HG03439 (cell line): ENCODE results near the gene PWWP2B.
"Not testable (repeated sequence)": the region's sequence is repeated elsewhere in the genome, so short reads cannot be mapped to it uniquely, and the experiment has no call there.

Experiments used
- ATAC-seq: cut with Tn5 transposase; IDR thresholded peaks from one replicate; pipeline ENCODE4 v1.9.1; 2021; ENCODE audit warnings: mild to moderate bottlenecking, moderate library complexity; ENCODE audit not compliant: unreplicated experiment

PWWP2B gene

DNA sequence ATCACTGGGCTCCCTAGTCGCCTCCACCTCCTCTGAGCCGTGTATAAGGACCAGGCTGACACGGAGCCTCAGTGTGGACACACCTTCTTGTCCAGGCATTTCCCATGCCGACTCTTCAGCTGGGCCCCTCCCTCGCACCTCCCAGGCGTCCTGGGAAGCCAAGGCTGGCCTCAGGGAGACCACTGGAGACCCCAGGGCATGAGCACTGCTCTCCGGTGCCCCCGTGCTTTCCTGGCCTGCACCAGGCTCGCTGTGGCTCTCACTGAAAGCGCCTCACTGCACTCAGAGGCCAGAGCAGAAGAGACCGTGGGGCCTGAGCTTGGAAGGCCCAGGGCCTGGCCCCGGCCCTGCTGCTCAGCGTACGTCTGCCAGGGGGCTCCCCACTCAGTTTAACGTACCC, 33.6 kb upstream of the PWWP2B start:
- no peak for ATAC-seq

DNA sequence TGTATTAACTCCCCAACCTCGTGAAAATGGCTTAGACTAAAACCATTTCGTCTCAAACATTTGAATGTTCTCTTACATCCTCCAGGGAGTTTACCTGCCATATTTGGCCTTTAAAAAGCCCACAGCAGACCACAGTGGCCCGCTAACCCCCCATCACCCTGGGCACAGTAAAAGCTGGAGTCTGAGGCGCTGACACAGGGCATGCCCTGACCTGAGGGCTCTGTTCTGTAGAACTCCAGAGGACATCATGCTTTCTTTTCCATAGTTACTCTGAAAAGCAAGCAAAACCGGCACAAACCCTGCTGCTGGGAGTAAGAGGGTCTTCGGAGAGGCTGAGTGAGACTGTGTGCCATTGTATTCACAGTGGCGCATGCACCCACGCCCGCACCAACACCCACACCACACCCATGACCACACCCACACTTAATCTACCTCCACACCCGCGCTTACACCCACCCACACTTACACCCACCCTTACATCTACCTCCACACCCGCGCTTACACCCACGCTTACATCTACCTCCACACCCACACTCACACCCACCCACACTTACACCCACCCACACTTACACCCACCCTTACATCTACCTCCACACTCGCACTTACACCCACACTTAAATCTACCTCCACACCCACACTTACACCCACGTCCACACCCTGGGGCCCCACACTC, 32.9 kb upstream of the PWWP2B start:
- ATAC-seq = no peak

DNA sequence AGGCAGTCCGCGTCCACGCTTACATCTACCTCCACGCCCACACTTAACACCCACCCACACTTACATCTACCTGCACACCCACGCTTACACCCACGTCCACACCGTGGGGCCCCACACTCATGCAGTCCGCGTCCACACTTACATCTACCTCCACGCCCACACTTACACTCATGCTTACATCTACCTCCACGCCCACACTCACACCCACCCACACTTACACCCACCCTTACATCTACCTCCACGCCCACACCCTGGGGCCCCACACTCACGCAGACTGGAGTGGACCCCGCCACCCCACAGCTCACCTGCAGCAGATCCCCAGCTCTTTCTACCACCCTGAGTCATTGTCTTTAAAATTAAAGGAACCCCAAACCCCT, 32.4 kb upstream of the PWWP2B start:
- no peak for ATAC-seq

DNA sequence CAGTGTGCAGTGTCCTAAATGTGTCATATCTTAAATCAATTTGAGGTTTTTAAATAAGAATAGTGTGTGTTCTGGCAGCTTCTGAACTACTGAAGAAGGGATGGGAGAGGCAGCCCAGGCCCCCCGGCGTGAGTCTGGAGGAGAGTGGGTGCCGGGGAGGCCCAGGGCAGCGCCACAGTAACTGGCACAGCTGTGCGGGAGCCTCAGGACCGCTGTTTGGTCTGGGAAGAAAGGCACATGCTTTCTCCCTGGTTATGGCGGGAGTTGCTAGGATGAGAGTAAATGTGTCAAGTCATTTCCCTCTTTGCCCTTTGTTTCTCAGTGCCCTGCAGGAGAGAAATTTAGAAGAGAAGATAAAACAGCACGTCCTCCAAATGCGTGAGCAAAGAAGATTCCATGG, 31.9 kb upstream of the PWWP2B start:
- no peak for ATAC-seq

DNA sequence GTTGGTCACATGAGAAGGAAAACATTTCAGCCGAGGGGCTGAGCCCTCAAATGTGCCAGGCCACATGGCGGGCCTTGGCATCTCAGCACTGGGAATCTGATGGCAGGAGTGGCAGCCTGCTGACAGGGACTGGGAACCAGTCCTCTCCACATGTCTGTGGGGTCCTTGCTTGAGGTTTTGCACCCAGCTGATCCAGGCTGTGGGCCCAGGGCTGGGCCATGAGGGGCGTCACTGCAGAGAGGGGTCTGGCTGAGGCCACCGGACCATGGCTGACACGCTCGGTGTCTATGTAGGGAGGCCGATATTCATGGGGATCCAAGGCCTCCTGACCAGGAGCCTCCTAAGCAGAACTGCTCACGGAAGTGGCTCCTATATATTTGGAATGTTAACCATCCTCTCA, 31.0 kb upstream of the PWWP2B start:
- no peak for ATAC-seq

DNA sequence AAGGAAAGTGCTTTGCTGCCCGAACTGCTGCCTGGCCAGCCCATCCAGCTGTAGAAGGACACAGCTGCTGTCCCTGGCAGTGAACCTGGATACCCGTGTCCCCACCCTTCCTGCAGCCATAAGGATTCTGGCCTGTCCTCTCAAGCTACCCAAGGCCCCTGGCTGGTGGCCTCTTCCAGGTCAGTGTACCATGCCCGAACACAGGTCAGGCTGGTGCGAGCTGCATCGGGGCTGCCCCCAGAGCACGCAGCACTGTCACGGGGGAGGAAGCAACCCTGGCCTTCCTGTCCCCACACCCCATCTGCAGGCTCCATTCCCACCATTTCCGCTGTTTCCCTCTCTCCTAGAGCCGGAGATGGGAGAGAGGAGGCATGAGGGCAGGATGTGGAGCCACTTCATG, 30.5 kb upstream of the PWWP2B start:
- ATAC-seq = no peak

DNA sequence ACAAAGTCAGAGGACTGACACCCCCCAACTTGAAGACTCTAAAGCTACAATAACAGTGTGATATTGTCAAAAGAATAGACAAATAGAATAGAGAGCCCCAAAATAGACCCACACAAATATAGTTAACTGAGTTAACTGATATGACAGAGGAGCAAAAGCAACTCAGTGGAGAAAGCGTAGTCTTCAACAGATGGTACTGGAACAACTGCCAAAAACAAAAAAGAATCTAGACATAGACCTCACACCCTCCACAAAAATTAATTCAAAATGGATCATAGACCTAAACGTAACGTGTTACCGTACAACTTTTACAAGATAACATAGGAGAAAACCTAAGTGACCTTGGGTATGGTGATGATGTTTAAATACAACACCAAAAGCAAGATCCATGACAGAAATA, 28.6 kb upstream of the PWWP2B start:
- ATAC-seq = no peak

DNA sequence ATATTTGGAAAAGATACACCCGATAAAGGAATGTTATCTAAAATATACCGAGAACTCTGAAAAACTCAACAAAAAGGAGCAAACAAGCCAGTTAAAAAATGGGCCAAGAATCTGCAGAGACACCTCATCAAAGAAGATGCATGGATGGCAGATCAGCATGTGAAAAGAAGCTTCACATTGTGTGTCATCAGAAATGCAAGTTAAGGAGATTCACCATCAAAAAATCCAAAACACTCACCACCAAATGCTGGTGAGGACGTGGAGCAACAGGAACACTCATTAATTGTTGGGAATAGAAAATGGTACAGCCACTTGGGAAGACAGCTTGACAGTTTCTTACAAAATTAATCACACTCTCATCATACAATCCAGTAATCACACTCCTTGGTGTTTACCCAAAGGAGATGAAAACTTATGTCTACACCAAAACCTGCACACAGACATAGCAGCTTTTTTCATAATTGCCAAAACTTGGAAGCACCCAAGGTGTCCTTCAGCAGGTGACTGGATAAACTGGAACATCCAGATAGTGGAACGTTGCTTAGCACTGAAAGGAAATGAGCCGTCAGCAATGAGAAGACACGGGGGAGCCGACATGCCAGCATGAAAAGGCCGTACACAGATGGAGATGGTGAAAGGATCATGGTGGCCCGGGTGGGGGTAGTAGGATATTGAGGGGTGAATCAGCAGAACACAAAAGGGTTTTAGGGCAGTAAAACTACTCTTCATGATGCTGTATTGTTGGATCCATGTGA, 27.9 kb upstream of the PWWP2B start:
- no peak for ATAC-seq

DNA sequence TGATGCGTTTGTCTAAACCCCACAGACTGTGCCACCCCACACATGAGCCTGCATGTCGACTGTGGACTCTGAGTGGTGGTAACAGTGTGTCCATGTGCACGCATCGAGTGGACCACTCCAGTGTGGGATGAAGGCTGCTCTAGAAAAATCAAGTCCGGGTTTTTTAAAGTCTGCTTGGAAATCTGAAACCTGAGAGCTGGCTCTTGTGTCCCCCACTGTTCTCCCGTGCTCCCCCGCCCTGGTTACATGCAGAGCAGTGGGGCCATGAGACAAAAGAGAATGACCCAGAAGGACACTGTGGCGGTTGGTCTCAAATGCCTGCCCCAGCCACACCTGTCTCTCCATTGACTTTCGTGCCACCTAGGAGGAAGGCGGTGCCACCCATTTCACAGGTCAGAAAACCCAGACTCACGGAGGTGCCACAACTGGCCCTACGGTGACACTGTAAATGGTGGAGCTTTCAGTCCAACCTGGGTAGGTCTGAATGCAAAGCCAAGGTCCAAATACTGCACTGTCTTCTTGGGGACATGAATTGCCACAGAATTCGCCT, 27.3 kb upstream of the PWWP2B start:
- ATAC-seq = no peak

DNA sequence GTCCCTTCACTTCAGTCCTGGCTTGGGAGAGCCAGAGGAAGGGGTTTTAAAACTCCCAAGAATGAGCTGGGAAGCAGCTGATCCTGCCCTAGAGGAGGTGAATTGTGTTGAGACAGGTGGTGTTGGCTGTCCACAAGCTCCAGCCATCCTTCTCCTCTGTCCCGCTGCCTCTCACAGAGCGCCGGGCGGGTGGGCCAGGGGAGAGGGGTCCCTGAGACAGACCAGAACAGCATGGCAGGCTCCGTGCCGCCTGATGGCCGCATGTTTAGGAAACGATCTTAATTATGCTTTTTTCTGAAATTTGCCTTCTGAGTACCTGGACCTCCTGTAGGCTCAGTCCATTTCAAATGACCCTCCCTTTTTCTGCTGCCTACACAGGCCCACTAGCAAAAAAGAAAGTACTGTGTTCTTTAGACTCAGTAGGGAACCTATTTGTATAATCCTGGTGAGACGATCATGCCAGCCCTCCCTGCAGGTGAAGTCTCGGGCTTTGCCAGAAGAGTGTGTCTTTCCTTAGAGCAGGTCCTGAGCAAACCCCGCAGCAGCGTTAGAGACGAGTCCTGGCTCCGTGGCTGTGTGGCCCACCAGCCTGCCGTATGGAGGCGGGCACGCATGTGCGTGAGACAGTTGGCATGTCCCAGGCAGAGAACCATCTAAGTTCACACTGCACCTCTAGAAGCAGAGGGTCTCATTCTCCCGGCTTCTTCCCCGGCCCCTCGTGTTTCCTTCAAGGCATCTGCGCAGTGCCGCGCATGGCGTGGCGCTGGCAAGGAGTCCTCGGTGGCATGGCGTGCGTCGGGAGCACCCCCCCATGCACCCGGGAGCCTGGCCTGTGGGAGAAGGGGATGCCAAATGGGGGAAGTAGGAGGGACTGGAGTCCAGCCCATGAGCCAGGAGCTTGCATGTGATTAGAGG, 26.3 kb upstream of the PWWP2B start:
- no peak for ATAC-seq

DNA sequence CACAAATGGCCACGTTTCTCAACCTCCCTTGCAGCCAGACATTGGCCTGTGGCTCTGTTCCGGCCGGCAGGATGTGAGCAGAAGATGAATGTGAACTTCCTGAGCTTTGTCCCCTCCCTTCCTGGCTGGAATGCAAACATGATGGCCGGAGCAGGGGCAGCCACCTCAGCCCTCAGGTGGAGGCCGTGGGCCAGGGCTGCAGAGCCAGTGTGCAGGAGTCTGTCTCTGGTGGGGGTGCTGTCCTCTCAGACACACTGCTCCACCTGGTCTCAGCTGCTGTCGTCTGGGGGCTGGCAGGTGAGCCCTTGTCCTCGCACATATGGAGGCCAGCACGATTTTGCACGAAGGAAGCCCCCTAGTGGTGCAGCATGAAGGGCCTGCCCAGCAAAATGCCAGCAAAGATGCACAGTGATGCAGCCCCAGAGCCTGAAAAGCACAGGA, 25.3 kb upstream of the PWWP2B start:
- ATAC-seq = no peak

DNA sequence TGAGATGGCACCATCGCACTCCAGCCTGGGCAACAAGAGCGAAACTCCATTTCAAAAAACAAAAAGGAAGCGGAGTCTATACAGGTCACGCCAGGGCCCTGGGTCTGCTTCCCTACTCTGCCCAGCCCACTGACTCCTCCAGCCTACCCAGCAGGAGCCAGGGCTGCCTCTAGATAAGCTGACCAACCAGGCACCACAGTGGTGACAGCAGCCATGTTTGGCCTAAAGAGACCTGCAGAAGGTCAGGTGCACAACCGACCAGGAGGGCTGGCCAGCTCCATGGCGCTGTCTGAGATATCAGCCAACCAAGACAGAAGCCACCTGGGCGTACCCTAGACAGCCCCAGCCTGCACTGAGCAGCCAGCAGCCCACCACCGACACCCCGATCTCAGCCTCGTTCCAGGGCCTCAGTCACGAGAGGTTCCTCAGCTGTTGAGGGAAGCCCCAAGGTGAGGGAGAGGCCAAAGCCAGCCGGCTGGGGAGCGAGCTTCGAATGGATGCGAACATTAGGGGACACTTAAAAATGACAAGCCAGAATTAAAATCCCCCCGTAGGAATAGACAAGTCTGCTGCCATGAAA, 24.4 kb upstream of the PWWP2B start:
- no peak for ATAC-seq

DNA sequence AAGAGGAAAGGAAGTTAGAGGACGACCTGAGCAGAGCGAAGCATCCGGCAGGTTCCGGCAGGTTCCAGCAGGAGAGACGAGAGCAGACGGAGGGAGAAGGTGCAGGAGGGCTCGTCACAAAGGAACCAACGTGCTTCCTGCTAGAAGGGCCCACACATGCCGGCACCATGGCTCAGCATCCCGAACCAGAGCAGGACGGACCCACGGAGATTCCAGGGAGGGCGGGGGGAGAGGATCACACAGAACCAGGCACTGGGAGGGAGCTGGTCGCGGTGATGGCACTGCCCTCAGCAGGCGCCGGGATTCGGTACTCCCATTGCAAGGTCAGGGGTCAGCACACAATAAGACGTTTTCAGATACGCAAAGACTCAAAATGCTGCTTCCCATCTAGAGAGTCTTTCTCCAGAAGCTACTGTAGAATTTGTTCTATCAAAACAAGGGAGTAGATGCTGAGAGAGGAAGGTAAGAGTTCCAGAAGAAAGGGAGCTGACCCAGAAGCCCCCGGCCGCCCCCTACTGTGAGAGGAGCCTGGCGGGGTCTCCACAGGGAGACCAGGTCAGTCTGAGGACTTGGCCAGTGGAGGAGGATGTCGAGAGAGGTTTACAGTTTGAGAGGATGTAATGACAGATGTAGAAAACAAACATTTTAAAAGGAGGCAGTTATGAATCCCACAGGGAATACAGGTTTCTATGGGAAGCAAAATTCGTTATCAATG, 23.6 kb upstream of the PWWP2B start:
- no peak for ATAC-seq

DNA sequence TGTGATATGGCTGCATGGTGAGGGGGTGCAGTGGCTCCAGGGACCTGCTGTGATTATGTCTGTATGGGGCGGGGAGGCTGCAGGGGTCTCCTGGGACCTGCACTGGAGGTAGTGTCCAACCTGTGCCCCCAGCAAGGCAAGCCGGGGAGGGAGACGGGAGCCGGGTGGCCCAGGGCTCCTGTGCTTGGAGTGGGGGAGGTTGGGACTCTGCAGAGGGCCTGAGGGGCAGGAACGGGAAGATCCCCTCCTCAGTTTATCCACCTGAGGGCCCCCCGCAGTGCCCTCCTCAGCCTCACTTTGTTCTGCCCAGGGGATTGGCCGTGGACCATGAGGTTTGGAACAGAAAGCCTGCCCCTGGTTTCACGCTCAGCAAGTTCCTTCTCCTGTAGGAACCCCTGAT, 22.8 kb upstream of the PWWP2B start:
- ATAC-seq = no peak

DNA sequence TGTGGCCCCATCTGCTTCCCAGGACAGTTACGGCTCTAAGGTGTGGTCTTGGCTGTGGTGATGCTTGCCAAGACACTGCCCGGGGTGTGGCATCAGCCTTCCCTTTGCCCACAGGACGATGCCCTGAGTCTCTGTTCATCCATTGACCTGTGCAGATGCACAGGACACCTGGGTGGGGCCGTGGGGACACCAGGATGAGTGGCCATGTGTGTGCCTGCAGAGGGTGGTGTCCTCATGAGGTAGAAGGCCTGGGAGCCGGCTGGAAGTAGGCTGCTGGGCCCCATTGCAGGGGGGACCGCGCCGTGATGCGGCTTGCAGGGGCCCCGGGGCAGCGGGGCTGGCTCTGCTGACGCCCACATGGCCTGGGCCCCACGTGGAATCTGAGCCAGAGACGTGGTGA, 22.4 kb upstream of the PWWP2B start:
- no peak for ATAC-seq

DNA sequence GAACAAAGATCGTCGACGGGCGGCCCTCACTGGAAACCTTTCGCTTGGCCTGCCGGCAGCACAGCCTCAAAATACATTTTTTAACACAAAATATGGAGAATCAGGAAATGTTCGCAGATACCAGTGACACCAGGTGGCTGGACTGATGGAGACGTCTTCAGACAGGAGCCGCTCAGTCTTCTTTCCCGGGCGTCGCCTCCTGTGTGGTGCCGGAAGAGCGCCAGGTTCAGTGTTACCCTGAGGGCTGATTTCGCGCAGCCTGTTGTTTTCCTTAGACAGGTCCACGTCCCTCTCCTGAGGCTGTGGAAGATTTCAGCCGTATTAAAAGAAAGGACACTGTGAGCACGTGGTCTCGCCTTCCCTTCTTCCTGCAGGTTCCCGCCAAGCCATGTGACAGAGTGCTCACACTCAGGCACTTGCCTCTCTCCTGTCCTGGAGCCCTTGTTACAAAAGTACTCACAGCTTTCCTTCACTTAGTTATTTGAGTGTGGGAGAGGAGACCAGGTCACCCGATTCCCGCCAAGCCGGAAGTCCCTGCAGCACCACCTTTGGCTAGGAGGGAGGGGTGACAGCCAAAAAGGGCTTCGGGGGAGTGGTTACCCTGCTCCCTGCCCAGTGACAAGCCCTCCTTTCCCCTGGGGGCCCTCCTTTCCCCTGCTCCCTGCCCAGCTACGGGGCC, 21.7 kb upstream of the PWWP2B start:
- no peak for ATAC-seq

DNA sequence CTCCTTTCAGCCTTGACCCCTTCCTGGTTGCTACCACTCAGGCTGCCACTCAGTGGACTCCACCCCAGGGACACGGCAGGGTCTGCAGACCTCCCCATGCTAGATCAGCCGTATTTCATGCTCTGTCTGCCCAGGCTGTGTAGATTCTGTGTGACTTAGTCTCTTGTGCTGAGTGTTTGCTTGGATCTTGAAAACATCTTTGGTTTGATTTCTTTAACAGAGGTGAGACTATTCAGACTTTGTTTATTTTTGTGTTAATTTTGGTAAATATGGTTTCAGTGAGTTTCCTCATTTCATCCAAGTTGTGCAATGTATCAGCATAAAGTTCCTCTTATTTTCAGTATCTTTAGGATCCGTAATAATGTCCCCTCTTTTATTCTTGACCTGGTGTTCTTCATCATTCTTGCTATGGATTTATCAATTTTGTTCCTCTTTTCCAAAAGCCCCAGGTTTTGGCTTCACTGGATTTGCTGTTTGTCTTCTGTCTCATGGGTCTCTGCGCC, 21.2 kb upstream of the PWWP2B start:
- no peak for ATAC-seq

DNA sequence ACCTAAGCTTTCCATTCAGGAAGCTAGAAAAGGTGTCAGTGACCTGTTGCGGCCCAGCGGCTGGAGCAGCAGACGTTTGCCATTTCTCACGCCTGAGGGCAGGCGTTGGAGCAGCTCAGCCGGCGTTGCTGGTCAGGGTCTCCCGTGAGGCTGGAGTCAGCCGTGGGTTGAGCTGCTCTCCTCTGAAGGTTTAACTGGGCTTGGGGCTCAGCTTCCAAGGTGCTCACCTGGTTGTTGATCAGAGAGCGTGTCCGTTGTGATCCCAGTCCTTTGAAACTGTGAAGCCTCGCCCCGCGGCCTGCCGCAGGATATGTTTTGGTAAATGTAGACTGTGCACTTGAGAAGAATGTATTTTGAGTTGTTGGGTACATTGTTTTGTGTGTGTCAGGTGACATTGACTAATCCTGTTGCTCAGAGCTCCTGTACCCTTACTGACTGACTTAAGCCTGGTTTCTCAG, 20.6 kb upstream of the PWWP2B start:
- no peak for ATAC-seq

DNA sequence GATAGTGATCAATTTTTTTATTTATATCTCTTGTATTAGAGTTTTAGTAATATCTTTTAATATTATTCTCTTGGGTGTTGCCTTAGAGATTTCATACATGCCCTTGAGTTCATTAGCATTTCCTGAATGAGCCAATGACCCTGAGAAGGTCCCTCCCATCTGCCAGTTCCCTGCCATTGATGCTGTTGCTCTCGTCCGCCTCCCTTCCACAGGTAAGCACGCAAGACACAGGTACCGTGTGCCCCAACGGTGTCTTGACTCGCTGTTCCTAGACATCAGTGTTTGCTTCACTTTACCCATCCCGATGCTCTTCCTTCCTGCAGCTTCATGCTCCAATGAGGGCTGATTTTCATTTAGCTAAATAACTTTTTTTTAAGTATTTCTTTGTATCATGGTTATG, 19.7 kb upstream of the PWWP2B start:
- ATAC-seq = no peak

DNA sequence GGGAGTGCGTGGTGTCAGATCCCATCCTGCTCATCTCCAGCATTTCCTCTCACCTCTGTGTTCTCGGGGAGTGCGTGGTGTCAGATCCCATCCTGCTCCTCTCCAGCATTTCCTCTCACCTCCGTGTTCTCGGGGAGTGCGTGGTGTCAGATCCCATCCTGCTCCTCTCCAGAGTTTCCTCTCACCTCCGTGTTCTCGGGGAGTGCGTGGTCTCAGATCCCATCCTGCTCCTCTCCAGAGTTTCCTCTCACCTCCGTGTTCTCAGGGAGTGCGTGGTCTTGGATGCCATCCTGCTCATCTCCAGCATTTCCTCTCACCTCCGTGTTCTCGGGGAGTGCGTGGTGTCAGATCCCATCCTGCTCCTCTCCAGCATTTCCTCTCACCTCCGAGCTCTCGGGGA, 18.0 kb upstream of the PWWP2B start:
- not testable (repeated sequence) for ATAC-seq
